ENCODE results near the gene COMMD7.
"Not testable (repeated sequence)": the region's sequence is repeated elsewhere in the genome, so short reads cannot be mapped to it uniquely, and the experiment has no call there.

Gene COMMD7

DNA sequence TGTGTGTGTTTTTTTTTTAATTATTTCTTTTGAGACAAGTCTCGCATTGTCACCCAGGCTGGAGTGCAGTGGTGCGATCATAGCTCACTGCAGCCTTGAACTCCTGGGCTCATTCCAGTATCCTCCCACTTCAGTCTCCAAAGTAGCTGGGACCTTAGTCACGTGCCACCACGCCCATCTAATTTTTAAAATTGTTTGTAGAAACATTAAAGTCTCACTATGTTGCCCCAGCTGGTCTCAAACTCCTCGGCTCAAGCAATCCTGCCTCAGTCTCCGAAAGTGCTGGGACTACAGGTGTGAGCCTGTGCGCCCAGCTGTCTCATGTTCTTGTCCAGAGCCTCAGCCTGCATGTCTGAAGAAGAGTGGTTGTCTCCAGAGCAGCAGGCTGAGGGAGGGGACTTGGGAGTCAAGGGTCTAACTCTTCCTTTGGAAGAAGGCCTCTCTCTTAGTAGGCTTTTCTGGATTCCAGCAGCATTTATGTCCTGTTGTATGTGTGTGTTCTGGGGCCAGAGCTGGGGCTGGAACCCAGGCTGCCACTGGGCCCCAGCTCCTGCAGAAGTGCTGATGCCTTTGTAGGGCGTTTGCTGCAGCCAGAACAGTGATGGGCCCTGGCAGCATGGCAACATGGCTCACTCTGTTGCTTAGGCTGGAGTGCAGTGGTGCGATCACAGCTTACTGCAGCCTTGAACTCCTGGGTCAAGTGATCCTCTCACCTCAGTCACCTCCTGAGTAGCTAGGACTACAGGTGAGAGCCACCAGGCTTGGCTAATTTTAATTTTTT, 24.3 kb upstream of the COMMD7 start:
- in situ Hi-C loops (cut with HindIII; ENCODE audit: low sequenced_read_pairs), result no loop called here

DNA sequence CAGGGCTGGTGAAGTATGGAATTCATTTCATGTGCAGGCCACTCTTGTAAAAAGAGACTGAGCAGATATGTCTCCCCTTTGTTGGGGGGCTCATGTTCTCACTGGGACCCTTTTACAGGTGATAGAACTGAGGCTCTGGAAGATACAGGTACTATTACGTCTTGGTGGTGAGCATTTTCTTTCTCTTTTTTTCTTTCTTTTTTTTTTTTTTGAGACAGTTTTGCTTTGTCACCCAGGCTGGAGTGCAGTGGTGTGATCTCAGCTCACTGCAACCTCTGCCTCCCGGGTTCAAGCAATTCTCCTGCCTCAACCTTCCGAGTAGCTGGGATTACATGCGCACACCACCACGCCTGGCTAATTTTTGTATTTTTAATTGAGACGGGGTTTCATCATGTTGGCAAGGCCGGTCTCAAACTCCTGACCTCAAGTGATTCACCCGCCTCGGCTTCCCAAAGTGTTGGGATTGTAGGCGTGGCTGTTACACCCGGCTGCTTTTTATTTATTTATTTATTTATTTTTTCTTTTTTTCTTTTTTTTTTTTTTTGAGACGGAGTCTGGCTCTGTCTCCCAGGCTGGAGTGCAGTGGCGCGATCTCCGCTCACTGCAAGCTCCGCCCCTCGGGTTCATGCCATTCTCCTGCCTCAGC, 22.1 kb upstream of the COMMD7 start:
- in situ Hi-C loops (cut with HindIII; ENCODE audit: low sequenced_read_pairs), result not testable (repeated sequence)

DNA sequence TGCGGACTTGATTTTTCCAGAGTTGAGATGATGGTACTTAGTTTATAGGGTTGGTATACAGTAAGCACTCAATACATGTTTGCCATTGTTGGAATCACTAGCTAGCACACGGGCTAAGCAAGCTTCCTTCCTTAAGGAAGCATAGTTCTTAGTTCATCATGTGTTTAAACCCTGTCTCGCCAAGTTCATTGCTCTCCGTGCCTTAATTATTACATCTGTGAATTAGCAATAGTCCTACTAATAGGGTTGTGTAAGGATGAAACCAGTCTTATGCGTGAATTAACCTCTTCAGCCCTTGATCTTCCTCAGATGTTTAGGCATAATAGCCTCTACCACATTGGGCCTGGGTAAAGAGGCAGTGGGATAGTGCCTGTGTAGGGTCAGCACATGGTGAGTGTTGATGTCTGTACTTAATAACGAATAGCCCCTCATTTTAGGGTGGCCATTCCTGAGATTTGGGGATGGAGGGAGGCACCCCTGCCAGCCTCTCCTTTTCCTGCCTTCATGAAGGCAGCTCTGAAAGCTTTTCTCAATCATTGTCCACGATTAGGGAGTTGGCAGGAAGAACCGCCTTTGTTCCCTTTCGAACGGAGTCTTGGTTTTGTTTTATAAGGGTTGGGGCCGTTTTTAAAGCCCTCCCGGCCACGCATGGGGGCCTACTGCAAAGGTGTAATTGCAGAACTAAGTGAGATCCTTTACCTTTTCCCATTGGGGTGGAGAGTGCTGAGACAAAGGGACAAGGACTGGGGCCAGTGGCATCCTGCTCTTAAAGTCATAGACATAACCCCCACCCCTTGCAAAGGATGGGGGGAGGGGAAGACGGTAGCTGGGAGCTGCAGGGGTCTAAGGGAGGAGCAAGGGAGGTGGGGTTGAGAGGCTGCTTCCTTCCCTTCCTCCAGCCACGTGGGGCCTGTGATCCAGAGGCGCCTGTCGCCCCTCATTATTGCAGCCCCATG, 21.0 kb upstream of the COMMD7 start:
- in situ Hi-C loops (cut with HindIII; ENCODE audit: low sequenced_read_pairs), result no loop called here

DNA sequence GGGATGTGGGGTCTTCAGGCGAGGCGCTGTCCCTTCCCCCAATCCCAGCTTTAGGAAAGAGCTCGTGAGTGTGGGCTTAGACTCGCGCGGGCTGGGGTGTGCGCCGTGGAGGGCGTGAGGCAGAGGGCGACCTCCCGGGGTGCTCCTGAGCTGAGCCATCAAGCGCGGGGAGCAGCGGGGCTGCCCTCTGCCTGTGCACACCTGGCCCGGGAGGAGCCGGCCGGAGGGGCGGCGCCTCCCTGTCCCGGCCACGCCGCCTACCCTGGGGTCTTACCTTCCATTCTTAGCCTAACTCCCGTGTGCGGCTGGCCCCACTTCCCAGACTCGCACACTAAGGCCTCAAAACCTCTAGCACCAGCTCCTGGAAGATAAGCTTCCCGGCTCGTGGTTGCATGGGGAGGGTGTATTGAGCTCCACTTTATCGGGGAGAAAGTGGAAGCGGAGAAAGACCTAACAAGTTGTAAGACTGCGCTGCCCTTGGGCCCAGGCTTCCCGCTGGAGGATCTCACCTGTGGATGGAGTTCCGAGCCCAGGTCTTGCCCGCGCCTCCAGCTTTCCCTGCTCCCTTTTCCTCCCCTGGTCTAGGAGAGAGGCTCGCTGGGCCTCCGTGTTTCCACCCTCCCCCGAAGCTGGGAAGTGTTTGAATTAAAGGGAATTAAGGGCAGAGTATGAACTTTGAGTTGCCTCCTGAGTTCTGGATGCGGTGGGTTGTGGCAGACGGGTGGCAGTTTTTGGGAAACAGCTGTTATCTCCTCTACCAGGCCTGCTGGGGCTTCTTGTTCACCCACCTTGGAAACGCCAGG, 20.1 kb upstream of the COMMD7 start:
- in situ Hi-C loops (cut with HindIII; ENCODE audit: low sequenced_read_pairs), result no loop called here

DNA sequence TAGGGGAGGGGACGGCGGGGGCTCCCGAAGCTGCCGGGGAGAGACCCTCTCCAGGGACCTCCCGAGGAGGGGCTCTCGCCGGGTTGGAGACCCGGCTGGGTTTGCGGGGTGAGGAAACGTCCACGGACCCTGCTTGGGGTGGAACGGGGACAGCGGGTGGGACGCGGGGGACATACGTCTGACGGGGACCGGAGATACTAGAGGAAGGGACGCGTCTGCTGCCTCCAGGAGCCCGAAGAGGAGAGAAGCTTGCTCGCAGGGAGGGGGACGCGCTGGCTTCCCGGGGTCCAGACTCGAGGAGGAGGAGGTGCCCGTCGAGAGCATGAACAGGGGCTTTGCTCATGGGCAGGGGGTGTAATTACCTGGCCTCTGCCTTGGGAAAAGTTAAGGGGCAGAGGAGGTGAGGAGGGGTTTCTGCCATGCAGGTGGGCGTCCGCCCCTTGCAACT, 19.5 kb upstream of the COMMD7 start:
- in situ Hi-C loops (cut with HindIII; ENCODE audit: low sequenced_read_pairs), result no loop called here

DNA sequence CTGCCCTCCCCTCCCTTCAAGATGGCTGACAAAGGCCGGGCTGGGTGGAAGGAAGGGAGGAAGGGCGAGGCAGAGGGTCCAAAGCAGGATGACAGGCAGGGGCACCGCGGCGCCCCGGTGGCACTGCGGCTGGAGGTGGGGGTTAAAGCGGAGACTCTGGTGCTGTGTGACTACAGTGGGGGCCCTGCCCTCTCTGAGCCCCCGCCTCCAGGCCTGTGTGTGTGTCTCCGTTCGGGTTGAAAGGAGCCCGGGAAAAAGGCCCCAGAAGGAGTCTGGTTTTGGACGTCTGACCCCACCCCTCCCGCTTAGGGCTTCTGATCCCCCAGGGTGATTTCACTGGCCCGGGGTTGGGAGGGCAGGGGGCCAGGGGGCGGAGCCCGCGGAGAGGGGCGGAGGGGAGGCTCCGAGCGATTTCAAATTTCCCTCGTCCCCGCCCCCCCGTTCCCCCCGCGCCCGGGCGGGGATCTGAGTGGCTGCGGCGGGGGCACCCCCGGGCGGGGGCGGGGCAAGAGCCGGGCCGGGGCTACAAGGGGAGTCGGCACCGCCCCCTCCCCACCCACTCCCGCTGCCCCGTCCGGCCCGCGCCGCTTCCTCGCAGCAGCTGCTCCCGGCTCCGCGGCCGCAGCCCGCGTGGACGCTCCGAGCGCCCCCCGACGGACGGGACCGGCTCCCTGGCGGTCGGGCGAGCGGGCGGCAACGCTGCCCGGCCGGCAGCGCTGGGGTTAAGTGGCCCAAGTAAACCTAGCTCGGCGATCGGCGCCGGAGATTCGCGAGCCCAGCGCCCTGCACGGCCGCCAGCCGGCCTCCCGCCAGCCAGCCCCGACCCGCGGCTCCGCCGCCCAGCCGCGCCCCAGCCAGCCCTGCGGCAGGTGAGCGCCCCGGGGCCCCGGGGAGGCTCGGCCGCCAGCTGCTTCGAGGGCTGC, 18.8 kb upstream of the COMMD7 start, which contains the start of gene DNMT3B:
TSS of gene DNMT3B (plus strand) at position 555 of the 923 bp plus-strand sequence. CDS start 17,939 bp downstream, outside the sequence.
- in situ Hi-C loops (cut with HindIII; ENCODE audit: low sequenced_read_pairs), result no loop called here

DNA sequence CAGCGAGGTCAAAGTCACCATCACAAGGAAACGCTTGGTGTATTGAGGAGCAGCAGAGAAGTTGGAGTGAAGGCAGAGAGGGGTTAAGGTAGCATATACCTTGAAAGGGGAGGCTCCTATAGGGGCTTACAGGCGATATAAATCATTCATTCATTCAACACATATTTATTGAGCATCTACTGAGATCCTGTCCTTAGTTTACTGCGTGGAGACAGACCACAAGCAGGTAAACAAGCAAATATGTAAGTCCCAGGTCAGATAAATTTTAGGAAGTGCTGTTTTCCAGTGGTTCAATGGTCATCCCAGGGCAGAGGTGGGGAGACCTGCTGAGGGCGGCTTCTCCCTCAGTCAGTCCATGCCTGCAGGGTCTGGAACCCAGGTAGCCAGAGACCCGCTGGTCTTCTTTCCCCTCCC, 18.2 kb upstream of the COMMD7 start:
- in situ Hi-C loops (cut with HindIII; ENCODE audit: low sequenced_read_pairs), result no loop called here

DNA sequence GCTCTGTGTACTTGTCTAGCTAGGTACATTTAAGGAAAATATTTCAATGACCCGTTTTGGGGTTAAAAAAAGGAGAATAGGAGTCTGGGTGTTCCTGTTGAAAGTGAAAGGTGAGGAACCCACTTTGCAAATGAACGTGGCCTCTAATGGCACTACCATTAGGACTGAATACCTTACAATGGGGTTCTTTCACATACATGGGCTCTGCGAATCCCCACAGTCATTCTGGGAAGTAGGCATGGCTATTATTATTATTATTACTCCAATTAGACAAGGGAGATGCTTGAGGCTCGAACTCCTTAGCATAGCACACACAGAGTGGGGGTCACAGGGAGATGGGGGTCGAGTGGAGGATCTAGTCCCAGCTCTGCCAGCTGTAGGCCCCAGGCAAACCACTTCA, 12.9 kb upstream of the COMMD7 start:
- in situ Hi-C loops (cut with HindIII; ENCODE audit: low sequenced_read_pairs), result no loop called here

DNA sequence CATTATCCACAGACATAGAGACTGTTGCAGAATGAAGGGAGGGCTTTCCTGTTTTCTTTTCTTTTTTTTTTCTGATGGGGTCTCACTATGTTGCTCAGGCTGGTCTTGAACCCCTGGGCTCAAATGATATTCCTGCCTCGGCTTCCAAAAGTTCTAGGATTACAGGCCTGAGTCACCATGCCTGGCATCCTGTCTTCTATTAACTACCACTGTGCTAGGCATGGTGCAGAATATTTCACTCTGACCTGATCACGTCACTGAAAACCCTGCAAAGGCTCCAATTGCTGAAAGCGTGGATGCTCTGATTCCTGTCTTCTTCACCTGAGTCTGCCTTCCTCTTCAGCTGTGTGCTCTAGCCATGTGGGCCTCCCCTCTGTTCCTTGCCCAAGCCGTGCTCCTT, 10.5 kb upstream of the COMMD7 start:
- in situ Hi-C loops (cut with HindIII; ENCODE audit: low sequenced_read_pairs), result no loop called here

DNA sequence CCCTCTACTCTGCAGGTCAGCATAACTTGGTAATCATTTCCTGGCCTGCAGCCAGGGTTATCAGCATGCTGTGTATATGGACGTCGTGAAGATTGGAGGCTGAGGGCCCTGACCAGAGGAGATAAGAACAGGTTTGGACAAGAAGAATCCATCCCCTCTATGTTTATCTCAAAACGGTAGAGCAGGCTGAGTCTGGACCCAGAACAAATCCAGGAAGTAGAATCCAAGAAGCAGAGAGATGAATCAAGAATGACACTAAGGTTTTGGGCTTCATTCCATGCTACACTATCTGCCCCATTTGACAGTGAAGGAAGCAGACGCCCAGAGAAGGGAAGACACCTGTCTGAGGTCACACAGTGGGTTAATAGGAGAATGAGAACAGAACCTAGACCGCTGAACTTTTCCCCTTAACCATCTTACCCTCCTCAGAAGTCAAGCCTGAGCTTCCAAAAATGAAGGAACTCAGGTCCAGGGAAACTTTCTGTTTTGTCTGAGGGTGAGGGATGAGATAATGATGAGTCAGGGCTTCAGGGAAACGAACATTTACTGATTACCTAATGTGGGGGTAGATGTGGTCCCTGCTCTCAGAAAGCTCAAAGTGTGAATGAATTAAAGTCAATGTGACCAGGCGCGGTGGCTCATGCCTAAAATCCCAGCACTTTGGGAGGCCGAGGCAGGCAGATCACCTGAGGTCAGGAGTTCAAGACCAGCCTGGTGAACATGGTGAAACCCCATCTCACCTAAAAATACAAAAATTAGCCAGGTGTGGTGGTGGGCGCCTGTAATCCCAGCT, 9.4 kb upstream of the COMMD7 start:
- in situ Hi-C loops (cut with HindIII; ENCODE audit: low sequenced_read_pairs), result no loop called here

DNA sequence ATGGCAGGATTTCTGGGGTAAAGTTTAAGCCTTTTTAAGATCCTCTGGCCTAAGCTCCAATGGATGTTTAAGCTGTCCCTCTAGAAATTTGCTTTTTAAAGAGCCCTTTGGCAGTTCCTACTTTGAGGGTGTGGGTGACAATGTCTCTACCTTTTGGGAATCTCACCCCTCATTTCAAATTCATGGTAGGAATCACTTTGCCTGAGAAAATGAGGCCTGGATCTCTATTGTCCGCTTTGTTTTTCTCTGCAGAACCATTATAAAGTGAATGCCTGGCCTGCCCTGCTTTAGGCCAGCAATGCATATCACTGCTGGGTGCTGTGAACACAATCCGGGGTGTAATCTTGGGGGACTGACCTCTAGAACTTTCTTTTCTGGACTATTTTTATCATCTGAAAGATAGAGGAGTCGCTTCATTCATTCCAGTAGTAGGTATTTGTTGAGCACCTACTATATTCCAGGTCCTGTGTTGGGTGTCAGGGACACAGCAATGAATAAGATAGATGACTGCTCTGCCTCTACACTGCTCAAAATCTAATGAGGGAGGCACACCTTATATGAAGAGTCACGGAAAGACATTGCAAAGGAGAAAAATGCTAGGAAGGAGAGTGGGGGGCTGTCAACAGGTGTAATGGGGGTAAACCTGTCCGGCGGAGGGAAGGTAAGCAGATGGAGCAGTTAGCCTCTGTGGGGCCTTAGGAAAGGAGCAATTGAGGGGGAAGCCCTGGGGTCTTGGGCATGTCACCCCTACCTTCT, 8.6 kb upstream of the COMMD7 start:
- in situ Hi-C loops (cut with HindIII; ENCODE audit: low sequenced_read_pairs), result no loop called here

DNA sequence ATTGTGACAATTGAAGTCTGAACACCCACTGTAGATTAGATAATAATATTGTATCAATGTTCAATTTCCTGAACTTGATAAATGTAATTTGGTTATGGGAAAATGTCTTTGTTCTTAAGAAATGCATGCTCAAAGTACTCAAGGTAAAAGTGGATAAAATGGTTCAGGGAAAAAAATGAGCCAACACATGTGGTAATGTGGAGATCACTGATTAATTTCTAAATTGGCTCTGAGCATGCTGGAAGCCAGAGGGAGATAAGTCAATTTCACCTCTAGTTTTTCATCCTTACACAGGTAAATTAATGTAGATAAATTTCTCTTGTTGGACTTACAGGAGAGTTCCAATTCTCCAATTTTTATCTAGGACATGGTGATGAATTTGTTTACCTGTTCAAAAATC, 8.0 kb upstream of the COMMD7 start:
- in situ Hi-C loops (cut with HindIII; ENCODE audit: low sequenced_read_pairs), result no loop called here

DNA sequence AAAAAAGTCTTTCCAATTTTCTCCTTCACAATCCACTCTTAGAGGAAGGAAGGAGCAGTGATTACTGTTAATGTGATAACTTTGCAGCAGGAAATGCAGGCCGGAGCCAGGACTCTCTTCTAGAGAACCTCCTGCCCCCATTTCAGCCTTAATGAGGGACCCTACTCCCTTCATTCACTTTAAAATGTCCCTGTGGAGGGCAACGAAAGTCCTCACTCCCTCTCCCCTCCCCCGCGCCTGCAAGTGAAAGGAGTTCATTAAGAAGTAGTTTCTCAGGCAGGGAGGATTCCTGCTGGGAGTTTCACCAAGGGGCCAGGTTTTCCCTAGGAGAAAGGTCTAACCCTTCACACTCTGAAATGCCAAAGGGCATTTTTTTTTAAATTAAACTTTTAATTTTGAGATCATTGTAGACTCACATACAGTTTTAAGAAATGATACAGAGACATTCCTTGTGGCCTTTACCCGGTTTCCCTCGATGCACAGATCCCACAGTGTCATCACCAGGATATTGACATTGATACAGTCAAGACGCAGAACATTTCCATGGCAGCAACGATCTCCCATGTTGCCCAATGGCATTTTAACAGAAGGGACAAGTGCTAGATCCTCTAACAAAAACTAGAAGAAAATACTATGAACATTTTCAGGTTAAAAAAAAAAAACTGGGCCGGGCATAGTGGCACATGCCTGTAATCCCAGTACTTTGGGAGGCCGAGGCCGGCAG, 6.8 kb upstream of the COMMD7 start:
- in situ Hi-C loops (cut with HindIII; ENCODE audit: low sequenced_read_pairs), result no loop called here

DNA sequence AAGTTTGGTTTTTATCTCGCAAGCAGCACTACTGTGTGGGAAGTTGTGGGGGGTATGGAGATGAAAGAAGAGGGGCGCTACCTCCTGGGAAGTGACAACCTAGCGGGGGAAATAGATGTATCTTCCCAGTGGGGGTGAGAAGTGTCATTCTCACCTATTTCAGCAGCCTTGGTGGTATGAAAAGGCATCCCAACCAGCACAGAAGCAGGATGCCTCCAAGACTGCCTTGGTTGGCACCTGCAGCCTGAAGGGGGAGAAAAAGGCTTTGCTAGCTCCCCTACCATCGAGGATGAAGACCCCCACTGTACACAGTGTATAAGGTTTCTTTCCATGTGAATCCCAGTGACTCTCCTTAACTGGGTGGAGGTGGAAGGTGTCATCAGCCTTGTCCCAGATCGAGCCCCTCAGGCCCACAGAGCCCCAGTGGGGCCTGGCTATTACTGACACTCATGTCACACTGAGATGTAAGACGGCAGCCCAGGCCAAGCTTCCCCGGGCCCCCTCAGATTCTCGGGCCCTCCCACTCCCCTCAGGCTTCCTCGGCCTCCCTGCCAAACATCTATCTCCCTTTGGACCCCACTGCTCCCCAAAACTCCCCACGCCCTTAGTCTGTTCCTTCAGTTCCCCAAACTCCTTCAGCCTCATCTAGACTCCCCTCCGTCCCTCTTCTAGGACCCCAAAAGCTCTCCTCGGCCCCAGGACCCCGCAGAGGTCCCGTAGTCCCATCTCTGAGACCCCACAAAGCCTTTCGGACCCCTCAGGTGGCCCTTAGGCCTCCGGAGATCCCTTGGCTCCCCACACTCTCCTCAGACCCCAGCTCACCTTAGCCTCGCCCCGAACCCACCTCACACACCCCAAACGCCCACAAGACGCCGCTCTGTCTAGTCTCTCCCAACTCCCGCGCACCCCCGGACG, 688 bp downstream of the COMMD7 start:
- in situ Hi-C loops (cut with HindIII; ENCODE audit: low sequenced_read_pairs), result no loop called here

DNA sequence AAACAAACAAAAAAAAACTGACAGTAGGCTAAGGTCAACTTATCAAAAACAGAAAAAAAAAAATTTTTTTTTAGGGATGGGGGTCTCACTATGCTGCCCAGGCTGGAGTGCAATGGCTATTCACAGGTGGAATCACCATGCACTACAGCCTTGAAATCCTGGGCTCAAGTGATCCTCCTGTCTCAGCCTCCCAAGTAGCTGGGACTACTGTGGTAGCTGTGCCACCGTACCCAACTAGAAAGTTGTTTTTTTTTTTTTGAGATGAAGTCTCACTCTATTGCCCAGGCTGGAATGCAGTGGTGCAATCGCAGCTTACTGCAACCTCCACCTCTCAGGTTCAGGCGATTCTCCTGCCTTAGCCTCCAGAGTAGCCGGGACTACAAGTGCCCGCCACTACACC, 2.1 kb downstream of the COMMD7 start:
- in situ Hi-C loops (cut with HindIII; ENCODE audit: low sequenced_read_pairs), result no loop called here

Measured in DLD1 (cell line).